Measurements from ENCODE around the gene RBMS1. TPM values are rescaled to one million over a fixed set of nuclear protein-coding genes. Genes with fewer than 3 reads are reported as not detected.

Gene RBMS1
- total RNA-seq, 1 donor: 111 TPM

- H3K79me2 ChIP-seq (ENCODE audit: insufficient read depth, low read length): peaks cover 96% of the 10 kb centered on the region
- H3K9me3 ChIP-seq (ENCODE audit: low read depth, low read length): no peaks in the 10 kb centered on the region
- no peaks in the 10 kb centered on the region for H3K36me3 ChIP-seq (ENCODE audit: insufficient read depth, low read length)
- no peaks in the 10 kb centered on the region for H3K27me3 ChIP-seq (ENCODE audit: insufficient read depth, low read length)
- H2AFZ ChIP-seq (ENCODE audit: low read length): no peak overlapping the region
- peaks cover 8% of the 10 kb centered on the region for H4K20me1 ChIP-seq (ENCODE audit: insufficient read depth, low read length)
- no peak overlapping the region for H3K4me2 ChIP-seq (ENCODE audit: insufficient read depth, low read length)
- no peak overlapping the region for H3K4me3 ChIP-seq (ENCODE audit: insufficient read depth, low read length)
- peaks cover 72% of the 10 kb centered on the region for H3K4me1 ChIP-seq (ENCODE audit: insufficient read depth, low read length)
- TF ChIP-seq, protein P1, sequence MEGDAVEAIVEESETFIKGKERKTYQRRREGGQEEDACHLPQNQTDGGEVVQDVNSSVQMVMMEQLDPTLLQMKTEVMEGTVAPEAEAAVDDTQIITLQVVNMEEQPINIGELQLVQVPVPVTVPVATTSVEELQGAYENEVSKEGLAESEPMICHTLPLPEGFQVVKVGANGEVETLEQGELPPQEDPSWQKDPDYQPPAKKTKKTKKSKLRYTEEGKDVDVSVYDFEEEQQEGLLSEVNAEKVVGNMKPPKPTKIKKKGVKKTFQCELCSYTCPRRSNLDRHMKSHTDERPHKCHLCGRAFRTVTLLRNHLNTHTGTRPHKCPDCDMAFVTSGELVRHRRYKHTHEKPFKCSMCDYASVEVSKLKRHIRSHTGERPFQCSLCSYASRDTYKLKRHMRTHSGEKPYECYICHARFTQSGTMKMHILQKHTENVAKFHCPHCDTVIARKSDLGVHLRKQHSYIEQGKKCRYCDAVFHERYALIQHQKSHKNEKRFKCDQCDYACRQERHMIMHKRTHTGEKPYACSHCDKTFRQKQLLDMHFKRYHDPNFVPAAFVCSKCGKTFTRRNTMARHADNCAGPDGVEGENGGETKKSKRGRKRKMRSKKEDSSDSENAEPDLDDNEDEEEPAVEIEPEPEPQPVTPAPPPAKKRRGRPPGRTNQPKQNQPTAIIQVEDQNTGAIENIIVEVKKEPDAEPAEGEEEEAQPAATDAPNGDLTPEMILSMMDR (IDR thresholded peaks at IDR 0.05; ENCODE audit: extremely low read depth, low read depth, low read length): no peak
- DNase-seq (ENCODE audit: insufficient read length, low spot score, missing footprints): no peak
- peak overlapping the region; percentile 24 for H3K27ac ChIP-seq (ENCODE audit: low read depth, low read length)
Observed at GRCh38 chr2:160394153-160394552, 99.5 kb downstream of the RBMS1 start.

- Histone ChIP-seq H3K79me2 (ENCODE audit: insufficient read depth, low read length) (peaks cover 91% of the 10 kb centered on the region), H3K27me3 (ENCODE audit: insufficient read depth, low read length) (no peaks in the 10 kb centered on the region), H3K27ac (ENCODE audit: low read depth, low read length) (peak overlapping the region; percentile 94), H3K9me3 (ENCODE audit: low read depth, low read length) (no peaks in the 10 kb centered on the region), H3K4me3 (ENCODE audit: insufficient read depth, low read length) (no peak overlapping the region), H4K20me1 (ENCODE audit: insufficient read depth, low read length) (peaks cover 5% of the 10 kb centered on the region), H3K4me1 (ENCODE audit: insufficient read depth, low read length) (peaks cover 71% of the 10 kb centered on the region), H2AFZ (ENCODE audit: low read length) (no peak overlapping the region), H3K36me3 (ENCODE audit: insufficient read depth, low read length) (no peaks in the 10 kb centered on the region), H3K4me2 (ENCODE audit: insufficient read depth, low read length) (peak overlapping the region; percentile 21)
- DNase-seq (ENCODE audit: insufficient read length, low spot score, missing footprints): no peak
- TF ChIP-seq, protein P1 (IDR thresholded peaks at IDR 0.05; ENCODE audit: extremely low read depth, low read depth, low read length): no peak
Observed at GRCh38 chr2:160392201-160392600, 101.4 kb downstream of the RBMS1 start.

DNA sequence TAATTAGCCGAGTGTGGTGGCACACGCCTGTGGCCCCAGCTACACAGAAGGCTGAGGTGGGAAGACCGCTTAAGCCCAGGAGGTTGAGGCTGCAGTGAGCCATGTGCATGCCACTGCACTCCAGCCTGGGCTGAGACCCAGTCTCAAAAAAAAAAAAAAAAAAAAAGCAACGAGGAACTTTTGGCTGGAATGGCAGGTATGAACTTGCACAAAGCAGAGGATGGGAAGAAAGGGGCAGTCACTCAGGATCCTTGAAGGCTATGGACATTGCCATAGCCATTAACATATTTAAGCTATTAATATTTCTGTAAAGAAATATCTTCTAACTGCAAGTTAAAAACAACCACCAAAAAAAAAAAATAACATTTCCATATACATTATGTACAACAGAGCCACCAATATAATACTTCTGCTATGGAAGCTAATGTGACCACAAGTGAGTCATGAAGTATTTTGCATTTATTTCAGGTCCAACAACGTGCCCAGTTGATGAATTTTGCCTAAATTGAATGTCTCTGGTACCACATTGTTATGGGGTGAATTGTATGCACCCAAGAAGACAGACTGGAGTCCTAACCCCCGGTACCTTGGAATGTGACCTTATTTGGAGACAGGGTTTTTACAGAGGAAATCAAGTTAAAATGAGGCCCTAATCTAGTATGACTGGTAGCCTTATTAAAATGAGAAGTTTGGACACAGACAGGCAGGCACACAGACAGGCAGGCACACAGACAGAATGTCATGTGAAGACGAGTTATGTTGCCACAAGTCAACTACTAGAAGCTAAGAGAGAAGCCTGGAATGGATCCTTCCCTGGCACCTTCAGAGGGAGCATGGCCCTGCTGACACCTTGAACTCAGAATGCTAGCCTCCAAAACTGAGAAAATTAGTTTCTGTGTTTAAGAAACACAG lies 102.8 kb downstream of the RBMS1 start:
- peaks cover 73% of the 10 kb centered on the region for H3K4me1 ChIP-seq (ENCODE audit: insufficient read depth, low read length)
- no peaks in the 10 kb centered on the region for H3K36me3 ChIP-seq (ENCODE audit: insufficient read depth, low read length)
- H3K9me3 ChIP-seq (ENCODE audit: low read depth, low read length): no peaks in the 10 kb centered on the region
- H2AFZ ChIP-seq (ENCODE audit: low read length): no peak overlapping the region
- peaks cover 5% of the 10 kb centered on the region for H4K20me1 ChIP-seq (ENCODE audit: insufficient read depth, low read length)
- no peaks in the 10 kb centered on the region for H3K27me3 ChIP-seq (ENCODE audit: insufficient read depth, low read length)
- no peak overlapping the region for H3K4me3 ChIP-seq (ENCODE audit: insufficient read depth, low read length)
- peak overlapping the region; percentile 94 for H3K27ac ChIP-seq (ENCODE audit: low read depth, low read length)
- H3K4me2 ChIP-seq (ENCODE audit: insufficient read depth, low read length): peak overlapping the region; percentile 12
- H3K79me2 ChIP-seq (ENCODE audit: insufficient read depth, low read length): peaks cover 91% of the 10 kb centered on the region
- TF ChIP-seq, protein P1 (IDR thresholded peaks at IDR 0.05; ENCODE audit: extremely low read depth, low read depth, low read length): no peak
- peak; percentile 23 for DNase-seq (ENCODE audit: insufficient read length, low spot score, missing footprints)

- peaks cover 92% of the 10 kb centered on the region for H3K79me2 ChIP-seq (ENCODE audit: insufficient read depth, low read length)
- TF ChIP-seq, protein P1 (IDR thresholded peaks at IDR 0.05; ENCODE audit: extremely low read depth, low read depth, low read length): no peak
- no peak overlapping the region for H3K4me3 ChIP-seq (ENCODE audit: insufficient read depth, low read length)
- no peaks in the 10 kb centered on the region for H3K27me3 ChIP-seq (ENCODE audit: insufficient read depth, low read length)
- H3K9me3 ChIP-seq (ENCODE audit: low read depth, low read length): no peaks in the 10 kb centered on the region
- H3K27ac ChIP-seq (ENCODE audit: low read depth, low read length): peak overlapping the region; percentile 94
- H3K4me2 ChIP-seq (ENCODE audit: insufficient read depth, low read length): peak overlapping the region; percentile 12
- no peaks in the 10 kb centered on the region for H3K36me3 ChIP-seq (ENCODE audit: insufficient read depth, low read length)
- no peak for DNase-seq (ENCODE audit: insufficient read length, low spot score, missing footprints)
- H3K4me1 ChIP-seq (ENCODE audit: insufficient read depth, low read length): peaks cover 72% of the 10 kb centered on the region
- H2AFZ ChIP-seq (ENCODE audit: low read length): no peak overlapping the region
- peaks cover 5% of the 10 kb centered on the region for H4K20me1 ChIP-seq (ENCODE audit: insufficient read depth, low read length)
Observed at GRCh38 chr2:160389875-160390274, 103.7 kb downstream of the RBMS1 start.
